SK-N-SH treated with all-trans-retinoic acid at 6 μM for 48 hours (cell line): ENCODE measurements around the gene LMBR1.

Experiments used
- ATAC-seq: fragments of 200-7000 bp; cut with Tn5 transposase; 3 replicates; pipeline ENCODE4 v1.9.1; 2020; ENCODE audit warnings: mild to moderate bottlenecking, moderate library complexity
- ARNTL ChIP-seq: fragments of 450-650 bp; formaldehyde crosslinking; IDR thresholded peaks from 2 replicates; pipeline ENCODE4 v1.5.0; 2020; ENCODE audit warnings: low read depth, mild to moderate bottlenecking, moderate library complexity, borderline replicate concordance
- BACH2 ChIP-seq: fragments of 250-450 bp; sonication (Bioruptor Pico); IDR thresholded peaks from 2 replicates; pipeline ENCODE4 v1.9.0; 2021; ENCODE audit warnings: mild to moderate bottlenecking, borderline replicate concordance
- CSDC2 ChIP-seq: fragments of 250-450 bp; sonication (Bioruptor Pico); IDR thresholded peaks from 2 replicates; pipeline ENCODE4 v1.5.0; 2020; ENCODE audit warnings: mild to moderate bottlenecking, moderate library complexity
- ESRRG ChIP-seq: fragments of 250-450 bp; sonication (Bioruptor Pico); IDR thresholded peaks from 2 replicates; pipeline ENCODE4 v1.6.1; 2021; ENCODE audit warnings: mild to moderate bottlenecking
- GLIS3 ChIP-seq: fragments of 250-450 bp; sonication (Bioruptor Pico); IDR thresholded peaks from 2 replicates; pipeline ENCODE4 v1.5.0; 2020; ENCODE audit warnings: mild to moderate bottlenecking, moderate library complexity
- ISL1 ChIP-seq: fragments of 250-450 bp; sonication (Bioruptor Pico); IDR thresholded peaks from 2 replicates; pipeline ENCODE4 v2.1.2; 2022; ENCODE audit warnings: mild to moderate bottlenecking, moderate library complexity
- OSR1 ChIP-seq: fragments of 250-450 bp; sonication (Bioruptor Pico); IDR thresholded peaks from 2 replicates; pipeline ENCODE4 v1.8.0; 2022; ENCODE audit warnings: moderate library complexity, mild to moderate bottlenecking, inconsistent platforms
- PPARA ChIP-seq: fragments of 250-450 bp; sonication (Bioruptor Pico); IDR thresholded peaks from 2 replicates; pipeline ENCODE4 v1.5.0; 2020; ENCODE audit warnings: mild to moderate bottlenecking, borderline replicate concordance
- RARB ChIP-seq: fragments of 250-450 bp; sonication (Bioruptor Pico); IDR thresholded peaks from 2 replicates; pipeline ENCODE4 v1.8.0; 2021; ENCODE audit warnings: mild to moderate bottlenecking, moderate library complexity
- SNAI2 ChIP-seq: fragments of 250-450 bp; sonication (Bioruptor Pico); IDR thresholded peaks from 2 replicates; pipeline ENCODE4 v1.5.0; 2020; ENCODE audit warnings: mild to moderate bottlenecking, moderate library complexity
- TCF4 ChIP-seq: fragments of 250-450 bp; sonication (Bioruptor Pico); IDR thresholded peaks from 2 replicates; pipeline ENCODE4 v1.8.0; 2021; ENCODE audit warnings: mild to moderate bottlenecking, moderate library complexity, borderline replicate concordance
- TOX ChIP-seq: fragments of 250-450 bp; sonication (Bioruptor Pico); IDR thresholded peaks from 2 replicates; pipeline ENCODE4 v1.8.0; 2021; ENCODE audit warnings: mild to moderate bottlenecking, moderate library complexity, borderline replicate concordance
- ZC3H10 ChIP-seq: fragments of 250-450 bp; sonication (Bioruptor Pico); IDR thresholded peaks from 2 replicates; pipeline ENCODE4 v1.5.1; 2021; ENCODE audit warnings: mild to moderate bottlenecking, moderate library complexity
- ZFP3 ChIP-seq: fragments of 250-450 bp; sonication (Bioruptor Pico); IDR thresholded peaks from 2 replicates; pipeline ENCODE4 v1.5.0; 2020; ENCODE audit warnings: mild to moderate bottlenecking, moderate library complexity
- ZFP30 ChIP-seq: fragments of 450-650 bp; formaldehyde crosslinking; IDR thresholded peaks from 2 replicates; pipeline ENCODE4 v1.5.0; 2022; ENCODE audit warnings: mild to moderate bottlenecking, moderate library complexity
- ZNF565 ChIP-seq: fragments of 450-650 bp; formaldehyde crosslinking; conservative IDR thresholded peaks from 2 replicates; pipeline ENCODE4 v1.5.0; 2020; ENCODE audit warnings: low read depth, mild to moderate bottlenecking, moderate library complexity
- ZNF8 ChIP-seq: fragments of 450-650 bp; formaldehyde crosslinking; IDR thresholded peaks from 2 replicates; pipeline ENCODE4 v1.5.0; 2020; ENCODE audit warnings: mild to moderate bottlenecking, moderate library complexity
- TF ChIP-seq, protein P1 (sequence below): fragments of 250-450 bp; sonication (Bioruptor Pico); IDR thresholded peaks from 2 replicates; pipeline ENCODE4 v1.5.1; 2020; ENCODE audit warnings: low read depth, mild to moderate bottlenecking, moderate library complexity
- TF ChIP-seq, protein P2 (sequence below): fragments of 250-450 bp; sonication (Bioruptor Pico); IDR thresholded peaks from 2 replicates; pipeline ENCODE4 v1.8.0; 2020; ENCODE audit warnings: mild to moderate bottlenecking, moderate library complexity, borderline replicate concordance
- TF ChIP-seq, protein P3 (sequence below): fragments of 250-450 bp; sonication (Bioruptor Pico); IDR thresholded peaks from 2 replicates; pipeline ENCODE4 v1.8.0; 2021; ENCODE audit warnings: low read depth, mild to moderate bottlenecking, moderate library complexity, borderline replicate concordance
- TF ChIP-seq, protein P4 (sequence below): fragments of 250-450 bp; sonication (Bioruptor Pico); IDR thresholded peaks from 2 replicates; pipeline ENCODE4 v1.5.1; 2021; ENCODE audit warnings: mild to moderate bottlenecking, moderate library complexity
- TF ChIP-seq, protein P5 (sequence below): fragments of 250-450 bp; sonication (Bioruptor Pico); IDR thresholded peaks from 2 replicates; pipeline ENCODE4 v1.5.0; 2020; ENCODE audit warnings: mild to moderate bottlenecking, moderate library complexity

Gene LMBR1

DNA sequence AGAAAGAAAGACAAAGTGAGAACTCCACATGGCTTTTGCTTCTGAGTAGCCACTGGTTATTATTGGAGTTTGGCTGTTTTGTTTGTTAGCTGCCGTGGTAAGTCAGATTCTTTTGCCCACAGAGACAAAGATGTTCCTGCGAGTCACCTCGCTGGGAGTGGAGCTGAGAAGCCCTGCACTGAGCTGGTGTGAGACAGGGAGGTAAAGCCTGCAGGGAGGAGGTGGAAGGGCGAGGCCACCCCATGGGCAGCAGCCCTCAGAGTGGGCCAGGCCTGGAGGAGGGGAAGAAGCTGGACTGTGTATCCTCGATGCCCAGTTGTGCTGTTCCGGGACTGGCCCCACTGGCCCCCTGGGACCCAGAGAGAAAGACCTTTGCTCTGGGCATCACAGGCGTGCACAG is 42.3 kb upstream of the LMBR1 start:
- TF ChIP-seq, protein P1, sequence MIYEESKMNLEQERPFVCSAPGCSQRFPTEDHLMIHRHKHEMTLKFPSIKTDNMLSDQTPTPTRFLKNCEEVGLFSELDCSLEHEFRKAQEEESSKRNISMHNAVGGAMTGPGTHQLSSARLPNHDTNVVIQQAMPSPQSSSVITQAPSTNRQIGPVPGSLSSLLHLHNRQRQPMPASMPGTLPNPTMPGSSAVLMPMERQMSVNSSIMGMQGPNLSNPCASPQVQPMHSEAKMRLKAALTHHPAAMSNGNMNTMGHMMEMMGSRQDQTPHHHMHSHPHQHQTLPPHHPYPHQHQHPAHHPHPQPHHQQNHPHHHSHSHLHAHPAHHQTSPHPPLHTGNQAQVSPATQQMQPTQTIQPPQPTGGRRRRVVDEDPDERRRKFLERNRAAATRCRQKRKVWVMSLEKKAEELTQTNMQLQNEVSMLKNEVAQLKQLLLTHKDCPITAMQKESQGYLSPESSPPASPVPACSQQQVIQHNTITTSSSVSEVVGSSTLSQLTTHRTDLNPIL (CRISPR knock-in tag) = no peak
- TF ChIP-seq ISL1 (CRISPR knock-in tag) (no peak), ARNTL (no peak), ZC3H10 (CRISPR knock-in tag) (no peak), TOX (CRISPR knock-in tag) (no peak), GLIS3 (CRISPR knock-in tag) (no peak), BACH2 (no peak), TCF4 (CRISPR knock-in tag) (no peak), SNAI2 (CRISPR knock-in tag) (no peak), ZFP30 (no peak), RARB (CRISPR knock-in tag) (no peak), ZFP3 (CRISPR knock-in tag) (no peak), ZNF565 (CRISPR knock-in tag) (no peak), ZNF8 (no peak), PPARA (no peak), ESRRG (CRISPR knock-in tag) (no peak), OSR1 (CRISPR knock-in tag) (no peak)
- TF ChIP-seq, protein P2, sequence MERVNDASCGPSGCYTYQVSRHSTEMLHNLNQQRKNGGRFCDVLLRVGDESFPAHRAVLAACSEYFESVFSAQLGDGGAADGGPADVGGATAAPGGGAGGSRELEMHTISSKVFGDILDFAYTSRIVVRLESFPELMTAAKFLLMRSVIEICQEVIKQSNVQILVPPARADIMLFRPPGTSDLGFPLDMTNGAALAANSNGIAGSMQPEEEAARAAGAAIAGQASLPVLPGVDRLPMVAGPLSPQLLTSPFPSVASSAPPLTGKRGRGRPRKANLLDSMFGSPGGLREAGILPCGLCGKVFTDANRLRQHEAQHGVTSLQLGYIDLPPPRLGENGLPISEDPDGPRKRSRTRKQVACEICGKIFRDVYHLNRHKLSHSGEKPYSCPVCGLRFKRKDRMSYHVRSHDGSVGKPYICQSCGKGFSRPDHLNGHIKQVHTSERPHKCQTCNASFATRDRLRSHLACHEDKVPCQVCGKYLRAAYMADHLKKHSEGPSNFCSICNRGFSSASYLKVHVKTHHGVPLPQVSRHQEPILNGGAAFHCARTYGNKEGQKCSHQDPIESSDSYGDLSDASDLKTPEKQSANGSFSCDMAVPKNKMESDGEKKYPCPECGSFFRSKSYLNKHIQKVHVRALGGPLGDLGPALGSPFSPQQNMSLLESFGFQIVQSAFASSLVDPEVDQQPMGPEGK (CRISPR knock-in tag) = no peak
- TF ChIP-seq, protein P3, sequence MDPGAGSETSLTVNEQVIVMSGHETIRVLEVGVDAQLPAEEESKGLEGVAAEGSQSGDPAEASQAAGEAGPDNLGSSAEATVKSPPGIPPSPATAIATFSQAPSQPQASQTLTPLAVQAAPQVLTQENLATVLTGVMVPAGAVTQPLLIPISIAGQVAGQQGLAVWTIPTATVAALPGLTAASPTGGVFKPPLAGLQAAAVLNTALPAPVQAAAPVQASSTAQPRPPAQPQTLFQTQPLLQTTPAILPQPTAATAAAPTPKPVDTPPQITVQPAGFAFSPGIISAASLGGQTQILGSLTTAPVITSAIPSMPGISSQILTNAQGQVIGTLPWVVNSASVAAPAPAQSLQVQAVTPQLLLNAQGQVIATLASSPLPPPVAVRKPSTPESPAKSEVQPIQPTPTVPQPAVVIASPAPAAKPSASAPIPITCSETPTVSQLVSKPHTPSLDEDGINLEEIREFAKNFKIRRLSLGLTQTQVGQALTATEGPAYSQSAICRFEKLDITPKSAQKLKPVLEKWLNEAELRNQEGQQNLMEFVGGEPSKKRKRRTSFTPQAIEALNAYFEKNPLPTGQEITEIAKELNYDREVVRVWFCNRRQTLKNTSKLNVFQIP = no peak
- TF ChIP-seq, protein P4, sequence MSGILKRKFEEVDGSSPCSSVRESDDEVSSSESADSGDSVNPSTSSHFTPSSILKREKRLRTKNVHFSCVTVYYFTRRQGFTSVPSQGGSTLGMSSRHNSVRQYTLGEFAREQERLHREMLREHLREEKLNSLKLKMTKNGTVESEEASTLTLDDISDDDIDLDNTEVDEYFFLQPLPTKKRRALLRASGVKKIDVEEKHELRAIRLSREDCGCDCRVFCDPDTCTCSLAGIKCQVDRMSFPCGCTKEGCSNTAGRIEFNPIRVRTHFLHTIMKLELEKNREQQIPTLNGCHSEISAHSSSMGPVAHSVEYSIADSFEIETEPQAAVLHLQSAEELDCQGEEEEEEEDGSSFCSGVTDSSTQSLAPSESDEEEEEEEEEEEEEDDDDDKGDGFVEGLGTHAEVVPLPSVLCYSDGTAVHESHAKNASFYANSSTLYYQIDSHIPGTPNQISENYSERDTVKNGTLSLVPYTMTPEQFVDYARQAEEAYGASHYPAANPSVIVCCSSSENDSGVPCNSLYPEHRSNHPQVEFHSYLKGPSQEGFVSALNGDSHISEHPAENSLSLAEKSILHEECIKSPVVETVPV (CRISPR knock-in tag) = no peak
- ATAC-seq = peak; percentile 33; the same call in 1 of the 3 replicates

DNA sequence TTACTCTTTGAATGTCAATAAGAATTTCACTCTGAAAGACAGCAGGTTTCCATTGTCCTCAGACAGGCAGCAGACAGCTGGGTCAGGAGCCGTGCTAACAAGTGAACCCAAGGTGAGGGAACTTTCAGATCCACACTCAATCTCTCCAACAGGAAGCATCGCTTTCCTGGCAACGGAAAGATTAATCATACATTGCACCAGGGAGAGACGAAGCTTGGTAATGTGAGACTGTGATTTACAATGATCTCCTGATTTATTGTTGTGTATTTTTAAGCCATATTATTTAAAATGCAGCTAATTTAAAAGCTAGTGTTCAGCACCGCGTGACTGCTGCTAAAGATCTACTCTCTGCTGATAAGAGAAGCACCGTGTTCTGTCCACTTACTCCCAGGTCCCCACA is 39.0 kb upstream of the LMBR1 start:
- TF ChIP-seq TCF4 (CRISPR knock-in tag) = no peak
- TF ChIP-seq, protein P5, sequence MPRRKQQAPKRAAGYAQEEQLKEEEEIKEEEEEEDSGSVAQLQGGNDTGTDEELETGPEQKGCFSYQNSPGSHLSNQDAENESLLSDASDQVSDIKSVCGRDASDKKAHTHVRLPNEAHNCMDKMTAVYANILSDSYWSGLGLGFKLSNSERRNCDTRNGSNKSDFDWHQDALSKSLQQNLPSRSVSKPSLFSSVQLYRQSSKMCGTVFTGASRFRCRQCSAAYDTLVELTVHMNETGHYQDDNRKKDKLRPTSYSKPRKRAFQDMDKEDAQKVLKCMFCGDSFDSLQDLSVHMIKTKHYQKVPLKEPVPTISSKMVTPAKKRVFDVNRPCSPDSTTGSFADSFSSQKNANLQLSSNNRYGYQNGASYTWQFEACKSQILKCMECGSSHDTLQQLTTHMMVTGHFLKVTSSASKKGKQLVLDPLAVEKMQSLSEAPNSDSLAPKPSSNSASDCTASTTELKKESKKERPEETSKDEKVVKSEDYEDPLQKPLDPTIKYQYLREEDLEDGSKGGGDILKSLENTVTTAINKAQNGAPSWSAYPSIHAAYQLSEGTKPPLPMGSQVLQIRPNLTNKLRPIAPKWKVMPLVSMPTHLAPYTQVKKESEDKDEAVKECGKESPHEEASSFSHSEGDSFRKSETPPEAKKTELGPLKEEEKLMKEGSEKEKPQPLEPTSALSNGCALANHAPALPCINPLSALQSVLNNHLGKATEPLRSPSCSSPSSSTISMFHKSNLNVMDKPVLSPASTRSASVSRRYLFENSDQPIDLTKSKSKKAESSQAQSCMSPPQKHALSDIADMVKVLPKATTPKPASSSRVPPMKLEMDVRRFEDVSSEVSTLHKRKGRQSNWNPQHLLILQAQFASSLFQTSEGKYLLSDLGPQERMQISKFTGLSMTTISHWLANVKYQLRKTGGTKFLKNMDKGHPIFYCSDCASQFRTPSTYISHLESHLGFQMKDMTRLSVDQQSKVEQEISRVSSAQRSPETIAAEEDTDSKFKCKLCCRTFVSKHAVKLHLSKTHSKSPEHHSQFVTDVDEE (CRISPR knock-in tag) = no peak
- TF ChIP-seq SNAI2 (CRISPR knock-in tag) = no peak
- TF ChIP-seq ZFP30 = no peak
- no peak for TF ChIP-seq ZC3H10 (CRISPR knock-in tag)
- TF ChIP-seq, all 23 proteins: peak for 0
- ATAC-seq = peak; percentile 56

DNA sequence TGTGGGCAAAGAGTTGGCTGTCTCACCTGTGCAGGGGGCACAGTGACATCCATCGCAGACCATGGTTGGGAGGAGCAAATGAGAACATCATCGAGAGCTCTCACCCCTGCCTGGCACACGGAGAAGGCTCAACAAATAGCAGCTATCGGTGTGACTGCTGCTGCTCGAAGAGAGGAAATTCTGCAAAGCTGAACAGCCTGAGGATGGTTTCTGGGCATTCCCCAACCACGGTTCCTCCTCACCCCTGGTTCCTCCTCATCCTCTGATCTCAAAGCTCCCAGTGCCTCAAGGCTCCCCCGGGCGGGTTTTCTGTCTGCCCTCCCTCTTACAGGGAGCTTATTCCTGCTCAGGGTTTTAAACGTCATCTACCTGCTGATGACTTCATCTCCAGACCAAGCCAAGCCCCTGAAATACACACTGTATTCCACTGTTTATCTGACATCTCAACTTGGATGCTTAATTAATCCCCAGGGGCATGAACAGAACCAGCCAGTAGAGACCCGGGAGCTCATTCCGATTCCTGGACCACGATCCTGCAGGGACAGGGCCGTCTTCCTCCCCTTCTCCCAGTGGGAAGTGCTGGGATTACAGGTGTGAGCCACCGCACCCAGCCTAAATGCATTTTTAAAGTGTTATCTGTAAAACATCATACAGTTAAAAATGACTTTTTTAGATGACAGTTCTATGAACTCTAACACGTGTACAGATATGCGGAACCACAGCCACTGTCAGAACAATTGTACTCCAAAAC is 37.0 kb upstream of the LMBR1 start:
- ATAC-seq = no peak
- TF ChIP-seq ZFP3 (CRISPR knock-in tag) (no peak), ZNF8 (no peak), ZNF565 (CRISPR knock-in tag) (no peak), SNAI2 (CRISPR knock-in tag) (no peak), ESRRG (CRISPR knock-in tag) (no peak), RARB (CRISPR knock-in tag) (no peak), ARNTL (no peak), CSDC2 (no peak), BACH2 (no peak), TCF4 (CRISPR knock-in tag) (no peak), OSR1 (CRISPR knock-in tag) (no peak)
- TF ChIP-seq, protein P4 (CRISPR knock-in tag) = no peak
- TF ChIP-seq, protein P5 (CRISPR knock-in tag) = no peak
